ENCODE data around the gene AP5M1.

Gene AP5M1

GRCh38 chr14:57262117-57262516, 6.7 kb upstream of the AP5M1 start:
- in situ Hi-C loops (cut with MboI; ENCODE audit: low pct_unique_long_range_greater_than_20kb, low sequenced_read_pairs, unreplicated experiment), result no loop called here
- DNase-seq (ENCODE audit: low spot score), result no peak
- no peak for TF ChIP-seq CTCF (IDR thresholded peaks at IDR 0.05; ENCODE audit: extremely low read depth, insufficient read depth, missing control alignments)

- in situ Hi-C loops (cut with MboI; ENCODE audit: low pct_unique_long_range_greater_than_20kb, low sequenced_read_pairs, unreplicated experiment), result no loop called here
- no peak for DNase-seq (ENCODE audit: low spot score)
- TF ChIP-seq CTCF (IDR thresholded peaks at IDR 0.05; ENCODE audit: extremely low read depth, insufficient read depth, missing control alignments), result no peak
Observed at GRCh38 chr14:57266065-57266464, 2.7 kb upstream of the AP5M1 start.

GRCh38 chr14:57273236-57273635, 4.5 kb downstream of the AP5M1 start:
- no peak for TF ChIP-seq CTCF (IDR thresholded peaks at IDR 0.05; ENCODE audit: extremely low read depth, insufficient read depth, missing control alignments)
- in situ Hi-C loops (cut with MboI; ENCODE audit: low pct_unique_long_range_greater_than_20kb, low sequenced_read_pairs, unreplicated experiment), result no loop called here
- no peak for DNase-seq (ENCODE audit: low spot score)

GRCh38 chr14:57274551-57274950, 5.8 kb downstream of the AP5M1 start:
- no peak for DNase-seq (ENCODE audit: low spot score)
- no peak for TF ChIP-seq CTCF (IDR thresholded peaks at IDR 0.05; ENCODE audit: extremely low read depth, insufficient read depth, missing control alignments)
- in situ Hi-C loops (cut with MboI; ENCODE audit: low pct_unique_long_range_greater_than_20kb, low sequenced_read_pairs, unreplicated experiment), result no loop called here

- no peak for TF ChIP-seq CTCF (IDR thresholded peaks at IDR 0.05; ENCODE audit: extremely low read depth, insufficient read depth, missing control alignments)
- in situ Hi-C loops (cut with MboI; ENCODE audit: low pct_unique_long_range_greater_than_20kb, low sequenced_read_pairs, unreplicated experiment), result no loop called here
- DNase-seq (ENCODE audit: low spot score), result no peak
Observed at GRCh38 chr14:57275023-57275664, 6.4 kb downstream of the AP5M1 start.

- in situ Hi-C loops (cut with MboI; ENCODE audit: low pct_unique_long_range_greater_than_20kb, low sequenced_read_pairs, unreplicated experiment), result no loop called here
- no peak for DNase-seq (ENCODE audit: low spot score)
- no peak for TF ChIP-seq CTCF (IDR thresholded peaks at IDR 0.05; ENCODE audit: extremely low read depth, insufficient read depth, missing control alignments)
Observed at GRCh38 chr14:57277062-57277461, 8.3 kb downstream of the AP5M1 start.
